Testis (tissue), 2 donors: ENCODE measurements around the gene ITGB3BP.

ENCODE experiments used
- CTCF ChIP-seq, 3 experiments: fragments of 450-650 bp in 2 of 3; fragments of 200-600 bp in 1 of 3; sonication (generic) in 1 of 3; IDR thresholded peaks; one replicate each; pipeline ENCODE4 v1.5.1; 2016 to 2019; ENCODE audit warnings: antibody characterized with exemption in 3 of 3, mild to moderate bottlenecking in 2 of 3, moderate library complexity in 1 of 3
- POLR2A ChIP-seq: fragments of 450-650 bp; IDR thresholded peaks from one replicate; pipeline ENCODE4 v1.6.1; 2017; ENCODE audit warnings: antibody characterized with exemption, mild to moderate bottlenecking, moderate library complexity

- TF ChIP-seq CTCF (IDR thresholded peaks at IDR 0.05) (no peak), POLR2A (no peak)
These were observed 46.0 kb upstream of the ITGB3BP start for GRCh38 chr1:63569068-63569467.
